ENCODE results near the gene HERC2. TPM values are rescaled to one million over a fixed set of nuclear protein-coding genes. Genes with fewer than 3 reads are reported as not detected.
"Not testable (repeated sequence)": the region's sequence is repeated elsewhere in the genome, so short reads cannot be mapped to it uniquely, and the experiment has no call there.

The HERC2 gene
- total RNA-seq, 4 donors from 2014 or later, result 59.3 to 88.1 (median 71.0) TPM

GRCh38 chr15:28208583-28208982 lies 113.4 kb downstream of the HERC2 start:
- H3K4me3 ChIP-seq (replicated peaks in 1 of 3), result no peak overlapping the region
- TF ChIP-seq, protein P1, sequence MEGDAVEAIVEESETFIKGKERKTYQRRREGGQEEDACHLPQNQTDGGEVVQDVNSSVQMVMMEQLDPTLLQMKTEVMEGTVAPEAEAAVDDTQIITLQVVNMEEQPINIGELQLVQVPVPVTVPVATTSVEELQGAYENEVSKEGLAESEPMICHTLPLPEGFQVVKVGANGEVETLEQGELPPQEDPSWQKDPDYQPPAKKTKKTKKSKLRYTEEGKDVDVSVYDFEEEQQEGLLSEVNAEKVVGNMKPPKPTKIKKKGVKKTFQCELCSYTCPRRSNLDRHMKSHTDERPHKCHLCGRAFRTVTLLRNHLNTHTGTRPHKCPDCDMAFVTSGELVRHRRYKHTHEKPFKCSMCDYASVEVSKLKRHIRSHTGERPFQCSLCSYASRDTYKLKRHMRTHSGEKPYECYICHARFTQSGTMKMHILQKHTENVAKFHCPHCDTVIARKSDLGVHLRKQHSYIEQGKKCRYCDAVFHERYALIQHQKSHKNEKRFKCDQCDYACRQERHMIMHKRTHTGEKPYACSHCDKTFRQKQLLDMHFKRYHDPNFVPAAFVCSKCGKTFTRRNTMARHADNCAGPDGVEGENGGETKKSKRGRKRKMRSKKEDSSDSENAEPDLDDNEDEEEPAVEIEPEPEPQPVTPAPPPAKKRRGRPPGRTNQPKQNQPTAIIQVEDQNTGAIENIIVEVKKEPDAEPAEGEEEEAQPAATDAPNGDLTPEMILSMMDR (IDR thresholded peaks at IDR 0.05), result no peak
- no peak for TF ChIP-seq POLR2A (IDR thresholded peaks at IDR 0.05)
- H3K27me3 ChIP-seq, result no peaks in the 10 kb centered on the region
- H3K27ac ChIP-seq, result no peak overlapping the region
- no peak for DNase-seq
- no peaks in the 10 kb centered on the region for H3K4me1 ChIP-seq
- WGBS, 2 donors, result 89% methylated on average over 6 of the region's 6 CpGs
- intact Hi-C loops (cut with DNase I), result no loop called here
- H3K36me3 ChIP-seq, result peaks cover 5 to 9% of the 10 kb centered on the region in 2 donors
- H3K9me3 ChIP-seq, result no peaks in the 10 kb centered on the region

- intact Hi-C loops (cut with DNase I); H3K27me3 ChIP-seq; H3K9me3 ChIP-seq; H3K4me3 ChIP-seq (replicated peaks in 1 of 3); DNase-seq; H3K27ac ChIP-seq; H3K4me1 ChIP-seq; H3K36me3 ChIP-seq: not testable (repeated sequence)
- 72% methylated on average over 2 of the region's 10 CpGs; no CpG with 5 or more reads in 1 of the 2 donors for WGBS, 2 donors
Observed at GRCh38 chr15:28205640-28206039, 116.3 kb downstream of the HERC2 start.

- DNase-seq; H3K36me3 ChIP-seq; H3K4me1 ChIP-seq; H3K9me3 ChIP-seq; H3K27ac ChIP-seq; H3K27me3 ChIP-seq; intact Hi-C loops (cut with DNase I); H3K4me3 ChIP-seq (replicated peaks in 1 of 3): not testable (repeated sequence)
- WGBS, 2 donors, result 93 to 95% methylated on average over 15 of the region's 18 CpGs
Observed at GRCh38 chr15:28203055-28203828, 118.7 kb downstream of the HERC2 start.

GRCh38 chr15:28202124-28202523 lies 119.9 kb downstream of the HERC2 start:
- H3K27me3 ChIP-seq; H3K27ac ChIP-seq; H3K4me3 ChIP-seq (replicated peaks in 1 of 3); H3K36me3 ChIP-seq; H3K4me1 ChIP-seq; DNase-seq; H3K9me3 ChIP-seq; intact Hi-C loops (cut with DNase I): not testable (repeated sequence)
- WGBS, 2 donors, result 80 to 95% methylated on average over 1 to 4 of the region's 23 CpGs

DNA sequence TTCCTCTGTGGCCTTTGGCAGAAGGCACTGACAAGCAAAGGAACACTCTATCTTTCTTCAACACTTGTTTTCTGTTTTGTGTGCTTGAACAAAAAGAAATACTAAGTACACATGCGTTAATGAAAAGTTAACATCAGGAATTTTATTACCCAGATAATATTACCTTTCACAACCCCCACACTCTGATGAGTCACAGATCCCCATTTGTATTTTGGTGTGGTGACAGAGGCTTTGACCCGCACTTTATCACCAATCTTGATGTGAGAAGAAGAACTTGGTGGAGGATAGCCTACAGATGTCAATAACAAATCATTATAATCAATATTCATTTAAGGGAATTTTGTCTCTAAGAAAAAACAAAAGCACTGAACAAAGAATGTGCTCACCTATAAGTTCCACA lies 123.8 kb downstream of the HERC2 start:
- intact Hi-C loops (cut with DNase I); H3K27me3 ChIP-seq; H3K4me3 ChIP-seq (replicated peaks in 1 of 3); H3K36me3 ChIP-seq; H3K27ac ChIP-seq; DNase-seq; H3K9me3 ChIP-seq; H3K4me1 ChIP-seq: not testable (repeated sequence)
- WGBS, 2 donors, result 93 to 97% methylated on average over 2 of the region's 2 CpGs

DNA sequence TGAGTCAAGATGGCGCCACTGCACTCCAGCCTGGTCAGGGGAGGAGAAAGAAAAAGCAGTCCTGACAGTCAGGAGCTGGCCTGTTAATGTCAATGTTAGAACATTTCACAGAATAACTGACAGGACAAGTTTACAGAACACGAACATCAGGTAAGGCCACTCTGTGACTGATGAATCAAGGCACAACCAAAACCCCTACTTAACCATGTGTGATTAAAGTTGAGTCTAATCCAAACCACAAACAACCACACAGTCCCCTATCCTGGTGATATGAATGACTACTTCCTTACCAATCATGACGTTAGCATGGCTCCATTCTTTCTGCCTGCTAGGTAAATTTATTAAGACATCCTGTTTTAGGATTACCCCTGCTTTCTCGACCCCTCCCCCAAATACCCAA lies 124.3 kb downstream of the HERC2 start:
- intact Hi-C loops (cut with DNase I); DNase-seq; H3K9me3 ChIP-seq; H3K27ac ChIP-seq; H3K36me3 ChIP-seq; H3K4me3 ChIP-seq (replicated peaks in 1 of 3); H3K27me3 ChIP-seq; H3K4me1 ChIP-seq: not testable (repeated sequence)
- WGBS, 2 donors, result 89 to 93% methylated on average over 3 to 4 of the region's 4 CpGs

DNA sequence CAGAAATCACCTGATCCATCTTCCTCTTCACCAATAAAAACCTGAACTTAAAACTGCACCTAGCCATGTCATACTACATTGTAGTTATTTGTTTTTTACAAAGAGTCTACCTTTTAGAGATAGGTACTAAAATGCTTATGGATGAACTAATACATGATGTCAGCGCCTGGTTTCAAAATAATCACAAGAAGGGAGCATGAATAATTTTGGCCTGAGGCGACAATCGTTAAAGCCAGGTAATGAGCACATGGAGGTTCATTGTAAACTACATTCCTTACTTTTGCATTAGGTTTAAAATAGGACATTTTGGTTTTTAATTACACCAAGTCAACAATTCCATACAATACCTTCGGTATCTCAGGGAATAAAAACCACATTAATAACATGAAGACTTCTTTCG lies 125.4 kb downstream of the HERC2 start:
- H3K9me3 ChIP-seq; intact Hi-C loops (cut with DNase I); DNase-seq; H3K27me3 ChIP-seq; H3K36me3 ChIP-seq; H3K4me3 ChIP-seq (replicated peaks in 1 of 3); H3K27ac ChIP-seq; H3K4me1 ChIP-seq: not testable (repeated sequence)
- 97% methylated on average over 5 of the region's 5 CpGs for WGBS, 2 donors

- no peak for DNase-seq
- WGBS, 2 donors, result 87 to 96% methylated on average over 1 of the region's 1 CpG
- H3K27ac ChIP-seq, result no peak overlapping the region
- intact Hi-C loops (cut with DNase I), result no loop called here
- TF ChIP-seq, protein P1 (IDR thresholded peaks at IDR 0.05), result no peak
- no peak for TF ChIP-seq POLR2A (IDR thresholded peaks at IDR 0.05)
- H3K4me1 ChIP-seq, result peaks cover 0 to 5% of the 10 kb centered on the region in 2 donors
- H3K4me3 ChIP-seq (replicated peaks in 1 of 3), result no peak overlapping the region
- no peaks in the 10 kb centered on the region for H3K27me3 ChIP-seq
- peaks cover 14 to 16% of the 10 kb centered on the region in 2 donors for H3K36me3 ChIP-seq
- no peaks in the 10 kb centered on the region for H3K9me3 ChIP-seq
Observed at GRCh38 chr15:28192772-28193171, 129.2 kb downstream of the HERC2 start.
